Transverse colon (tissue), 4 donors: ENCODE results near the gene RPTOR. TPM values are rescaled to one million over a fixed set of nuclear protein-coding genes. Genes with fewer than 3 reads are reported as not detected.

Experiments
- DNase-seq: peaks from one replicate; pipeline ENCODE4 v3.0.0-alpha.2; 2019
- H3K27ac ChIP-seq, 4 donors: fragments of 200-600 bp; sonication (generic); 2 replicates each; pipeline ENCODE4 v1.5.1; 2016 to 2018; ENCODE audit warnings: inconsistent platforms in 4 of 4
- H3K27me3 ChIP-seq: fragments of 200-600 bp; sonication (generic); 2 replicates; pipeline ENCODE4 v1.5.1; 2017; ENCODE audit warnings: inconsistent platforms
- H3K36me3 ChIP-seq, 4 donors: fragments of 200-600 bp; sonication (generic); 2 replicates each; pipeline ENCODE4 v1.5.1; 2017 to 2019; ENCODE audit warnings: inconsistent platforms in 4 of 4
- H3K4me1 ChIP-seq, 4 donors: fragments of 200-600 bp; sonication (generic); 2 replicates each; pipeline ENCODE4 v1.5.1; 2017 to 2020; ENCODE audit warnings: inconsistent platforms in 4 of 4
- H3K4me3 ChIP-seq, 4 donors: fragments of 200-600 bp; sonication (generic); 1 replicate in 1 of 4; 2 replicates in 3 of 4; pipeline versions ENCODE4 v1.5.1 to v1.6.1; 2017 to 2019; ENCODE audit warnings: inconsistent platforms in 4 of 4
- H3K9me3 ChIP-seq, 2 donors: fragments of 200-600 bp; sonication (generic); 2 replicates each; pipeline ENCODE4 v1.5.1; 2017 to 2019; ENCODE audit warnings: inconsistent platforms in 2 of 2
- CTCF ChIP-seq, 5 experiments: fragments of 200-600 bp in 3 of 5; fragments of 450-650 bp in 2 of 5; sonication (generic) in 3 of 5; IDR thresholded peaks; 1 replicate in 2 of 5; 2 replicates in 3 of 5; pipeline ENCODE4 v1.5.1; 2016 to 2017; ENCODE audit warnings: antibody characterized with exemption in 5 of 5, inconsistent platforms in 3 of 5, mild to moderate bottlenecking in 2 of 5, moderate library complexity in 1 of 5
- EP300 ChIP-seq: sonication (generic); formaldehyde crosslinking; IDR thresholded peaks from one replicate; pipeline ENCODE4 v1.6.1; 2017; ENCODE audit warnings: antibody characterized with exemption, low read depth
- POLR2A ChIP-seq: fragments of 450-650 bp; IDR thresholded peaks from one replicate; pipeline ENCODE4 v1.6.1; 2016; ENCODE audit warnings: antibody characterized with exemption, mild to moderate bottlenecking, moderate library complexity
- POLR2AphosphoS5 ChIP-seq, 3 donors: sonication (generic); formaldehyde crosslinking; IDR thresholded peaks; one replicate each; pipeline ENCODE4 v1.6.1; 2016; ENCODE audit warnings: antibody characterized with exemption in 3 of 3
- WGBS, 2 donors: methylation state at CpG; one replicate each; pipeline ENCODE4 v1.1.5; 2018; ENCODE audit warnings: low coverage in 1 of 2; 5-methylcytosine and 5-hydroxymethylcytosine counted together
- in situ Hi-C, 4 donors: fragments of 200-750 bp; cut with MboI; loops; one replicate each; pipeline versions ENCODE4 v1.15.0 to v1.15.1; 2017; ENCODE audit warnings: low sequenced_read_pairs in 3 of 4, low pct_ligation_motif_present in 1 of 4, low pct_unique_long_range_greater_than_20kb in 1 of 4
- intact Hi-C: fragments of 100-400 bp; cut with DNase I; formaldehyde crosslinking; loops from one replicate; pipeline ENCODE4 v1.15.1; 2023; ENCODE audit warnings: low total_unique reads
- total RNA-seq, 4 donors: library from RNA; depleted of rRNA; stranded (reverse); fragments of >200 nt; gene quantifications; one replicate each; pipeline ENCODE4 v1.1.0, GENCODE V29; 2016

The RPTOR gene
- total RNA-seq, 4 donors from 2014 or later: 28.9 to 79.3 (median 48.0) TPM

- intact Hi-C loops: no loop called here
- no peaks in the 10 kb centered on the region for H3K4me1 ChIP-seq
- in situ Hi-C loops: no loop called here
- no peaks in the 10 kb centered on the region for H3K27me3 ChIP-seq
- H3K27ac ChIP-seq: no peak overlapping the region
- H3K36me3 ChIP-seq: no peaks in the 10 kb centered on the region
- H3K4me3 ChIP-seq: no peak overlapping the region
- WGBS, 2 donors: 93 to 100% methylated on average over 1 to 32 of the region's 42 CpGs
- H3K9me3 ChIP-seq: no peaks in the 10 kb centered on the region
- no peak for TF ChIP-seq EP300
- no peak for TF ChIP-seq POLR2A
- TF ChIP-seq CTCF (IDR thresholded peaks at IDR 0.05): no peak
- no peak for DNase-seq
These were observed 339.4 kb downstream of the RPTOR start for GRCh38 chr17:80883831-80884735.

- intact Hi-C loops: no loop called here
- Histone ChIP-seq H3K27me3 (no peaks in the 10 kb centered on the region), H3K27ac (no peak overlapping the region), H3K4me3 (no peak overlapping the region), H3K36me3 (no peaks in the 10 kb centered on the region), H3K9me3 (no peaks in the 10 kb centered on the region), H3K4me1 (no peaks in the 10 kb centered on the region)
- TF ChIP-seq POLR2A: no peak
- no peak for TF ChIP-seq EP300
- no peak for TF ChIP-seq POLR2AphosphoS5 (IDR thresholded peaks at IDR 0.05)
- TF ChIP-seq CTCF (IDR thresholded peaks at IDR 0.05): no peak
- in situ Hi-C loops: no loop called here
- WGBS, 2 donors: 97% methylated on average over 19 of the region's 22 CpGs; no CpG with 5 or more reads in 1 of the 2 donors
- DNase-seq: no peak
These were observed 340.2 kb downstream of the RPTOR start for GRCh38 chr17:80884811-80885210.

GRCh38 chr17:80885947-80886582 is 341.4 kb downstream of the RPTOR start:
- no peak for DNase-seq
- WGBS, 2 donors: 86 to 94% methylated on average over 15 to 22 of the region's 22 CpGs

More at GRCh38 chr17:80885947-80886582, 341.4 kb downstream of the RPTOR start:
- Histone ChIP-seq H3K36me3 (no peaks in the 10 kb centered on the region), H3K27ac (no peak overlapping the region), H3K4me1 (peaks cover 0 to 3% (median 0%) of the 10 kb centered on the region in 4 donors), H3K27me3 (no peaks in the 10 kb centered on the region), H3K9me3 (no peaks in the 10 kb centered on the region), H3K4me3 (no peak overlapping the region)
- in situ Hi-C loops: no loop called here
- TF ChIP-seq POLR2A (no peak), CTCF (IDR thresholded peaks at IDR 0.05) (no peak), POLR2AphosphoS5 (IDR thresholded peaks at IDR 0.05) (no peak), EP300 (no peak)
- intact Hi-C loops: no loop called here
